BE2C (cell line): ENCODE data around the gene KRTAP10-6.
"Not testable (repeated sequence)": the region's sequence is repeated elsewhere in the genome, so short reads cannot be mapped to it uniquely, and the experiment has no call there.

ENCODE experiments used
- DNase-seq: peaks from one replicate; pipeline ENCODE4 v3.0.0-alpha.2; 2020
- H3K27me3 ChIP-seq: fragments of 250-450 bp; sonication (Bioruptor Pico); 2 replicates; pipeline ENCODE4 v1.5.1; 2020; ENCODE audit warnings: mild to moderate bottlenecking
- H3K36me3 ChIP-seq: fragments of 250-450 bp; sonication (Bioruptor Pico); 2 replicates; pipeline ENCODE4 v1.5.1; 2020; ENCODE audit warnings: mild to moderate bottlenecking
- H3K4me1 ChIP-seq: fragments of 250-450 bp; sonication (Bioruptor Pico); 2 replicates; pipeline ENCODE4 v1.5.1; 2020
- H3K4me3 ChIP-seq: 2 replicates; pipeline ENCODE4 v1.5.1; 2011; ENCODE audit warnings: low read depth, low read length
- H3K9me3 ChIP-seq: fragments of 250-450 bp; sonication (Bioruptor Pico); 2 replicates; pipeline ENCODE4 v1.5.1; 2020
- TF ChIP-seq, protein P1 (sequence below): IDR thresholded peaks from 2 replicates; pipeline ENCODE4 v1.5.1; 2012; ENCODE audit warnings: mild to moderate bottlenecking, low read depth, low read length

KRTAP10-6 gene

DNA sequence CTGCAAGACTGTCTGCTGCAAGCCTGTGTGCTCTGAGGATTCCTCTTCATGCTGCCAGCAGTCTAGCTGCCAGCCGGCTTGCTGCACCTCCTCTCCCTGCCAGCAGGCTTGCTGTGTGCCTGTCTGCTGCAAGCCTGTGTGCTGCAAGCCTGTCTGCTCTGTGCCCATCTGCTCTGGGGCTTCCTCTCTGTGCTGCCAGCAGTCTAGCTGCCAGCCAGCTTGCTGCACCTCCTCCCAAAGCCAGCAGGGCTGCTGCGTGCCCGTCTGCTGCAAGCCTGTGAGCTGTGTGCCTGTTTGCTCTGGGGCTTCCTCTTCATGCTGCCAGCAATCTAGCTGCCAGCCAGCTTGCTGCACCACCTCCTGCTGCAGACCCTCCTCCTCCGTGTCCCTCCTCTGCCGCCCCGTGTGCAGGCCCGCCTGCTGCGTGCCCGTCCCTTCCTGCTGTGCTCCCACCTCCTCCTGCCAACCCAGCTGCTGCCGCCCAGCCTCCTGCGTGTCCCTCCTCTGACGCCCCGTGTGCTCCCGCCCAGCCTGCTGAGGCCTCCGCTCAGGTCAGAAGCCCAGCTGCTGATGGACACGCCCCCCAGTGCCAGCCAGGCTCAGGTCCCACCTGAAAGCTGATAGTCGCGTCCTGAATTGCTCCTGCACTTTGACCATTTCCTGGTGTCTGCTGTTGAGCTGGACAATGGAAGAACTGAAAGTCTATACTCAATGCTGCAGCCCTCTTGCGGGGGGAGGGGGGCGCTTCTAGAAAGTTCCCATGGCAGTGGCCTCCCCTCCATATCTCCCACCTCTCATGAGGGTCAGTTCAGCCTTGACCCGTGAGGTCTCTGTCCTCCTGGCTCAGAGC is 17.6 kb downstream of the KRTAP10-6 start:
- H3K4me3 ChIP-seq, result no peak overlapping the region
- no peaks in the 10 kb centered on the region for H3K36me3 ChIP-seq
- TF ChIP-seq, protein P1, sequence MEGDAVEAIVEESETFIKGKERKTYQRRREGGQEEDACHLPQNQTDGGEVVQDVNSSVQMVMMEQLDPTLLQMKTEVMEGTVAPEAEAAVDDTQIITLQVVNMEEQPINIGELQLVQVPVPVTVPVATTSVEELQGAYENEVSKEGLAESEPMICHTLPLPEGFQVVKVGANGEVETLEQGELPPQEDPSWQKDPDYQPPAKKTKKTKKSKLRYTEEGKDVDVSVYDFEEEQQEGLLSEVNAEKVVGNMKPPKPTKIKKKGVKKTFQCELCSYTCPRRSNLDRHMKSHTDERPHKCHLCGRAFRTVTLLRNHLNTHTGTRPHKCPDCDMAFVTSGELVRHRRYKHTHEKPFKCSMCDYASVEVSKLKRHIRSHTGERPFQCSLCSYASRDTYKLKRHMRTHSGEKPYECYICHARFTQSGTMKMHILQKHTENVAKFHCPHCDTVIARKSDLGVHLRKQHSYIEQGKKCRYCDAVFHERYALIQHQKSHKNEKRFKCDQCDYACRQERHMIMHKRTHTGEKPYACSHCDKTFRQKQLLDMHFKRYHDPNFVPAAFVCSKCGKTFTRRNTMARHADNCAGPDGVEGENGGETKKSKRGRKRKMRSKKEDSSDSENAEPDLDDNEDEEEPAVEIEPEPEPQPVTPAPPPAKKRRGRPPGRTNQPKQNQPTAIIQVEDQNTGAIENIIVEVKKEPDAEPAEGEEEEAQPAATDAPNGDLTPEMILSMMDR, result no peak
- peaks cover 16% of the 10 kb centered on the region for H3K27me3 ChIP-seq
- H3K4me1 ChIP-seq, result no peaks in the 10 kb centered on the region
- H3K9me3 ChIP-seq, result no peaks in the 10 kb centered on the region
- no peak for DNase-seq

DNA sequence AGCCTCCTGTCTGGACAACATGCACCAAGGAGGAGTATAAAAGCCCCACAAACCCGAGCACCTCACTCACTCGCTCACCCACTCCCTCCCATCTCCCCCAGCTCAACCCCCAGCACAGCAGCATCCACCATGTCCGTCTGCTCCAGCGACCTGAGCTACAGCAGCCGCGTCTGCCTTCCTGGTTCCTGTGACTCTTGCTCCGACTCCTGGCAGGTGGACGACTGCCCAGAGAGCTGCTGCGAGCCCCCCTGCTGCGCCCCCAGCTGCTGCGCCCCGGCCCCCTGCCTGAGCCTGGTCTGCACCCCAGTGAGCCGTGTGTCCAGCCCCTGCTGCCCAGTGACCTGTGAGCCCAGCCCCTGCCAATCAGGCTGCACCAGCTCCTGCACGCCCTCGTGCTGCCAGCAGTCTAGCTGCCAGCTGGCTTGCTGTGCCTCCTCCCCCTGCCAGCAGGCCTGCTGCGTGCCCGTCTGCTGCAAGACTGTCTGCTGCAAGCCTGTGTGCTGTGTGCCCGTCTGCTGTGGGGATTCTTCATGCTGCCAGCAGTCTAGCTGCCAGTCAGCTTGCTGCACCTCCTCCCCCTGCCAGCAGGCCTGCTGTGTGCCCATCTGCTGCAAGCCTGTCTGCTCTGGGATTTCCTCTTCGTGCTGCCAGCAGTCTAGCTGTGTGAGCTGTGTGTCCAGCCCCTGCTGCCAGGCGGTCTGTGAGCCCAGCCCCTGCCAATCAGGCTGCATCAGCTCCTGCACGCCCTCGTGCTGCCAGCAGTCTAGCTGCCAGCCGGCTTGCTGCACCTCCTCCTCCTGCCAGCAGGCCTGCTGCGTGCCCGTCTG is 18.5 kb downstream of the KRTAP10-6 start, which contains the start of gene KRTAP10-4:
TSS of gene KRTAP10-4 (plus strand) at position 100 of the 827 bp plus-strand sequence. CDS start at position 130, 30 bp downstream.
- H3K27me3 ChIP-seq, result peaks cover 16% of the 10 kb centered on the region
- DNase-seq, result not testable (repeated sequence)

DNA sequence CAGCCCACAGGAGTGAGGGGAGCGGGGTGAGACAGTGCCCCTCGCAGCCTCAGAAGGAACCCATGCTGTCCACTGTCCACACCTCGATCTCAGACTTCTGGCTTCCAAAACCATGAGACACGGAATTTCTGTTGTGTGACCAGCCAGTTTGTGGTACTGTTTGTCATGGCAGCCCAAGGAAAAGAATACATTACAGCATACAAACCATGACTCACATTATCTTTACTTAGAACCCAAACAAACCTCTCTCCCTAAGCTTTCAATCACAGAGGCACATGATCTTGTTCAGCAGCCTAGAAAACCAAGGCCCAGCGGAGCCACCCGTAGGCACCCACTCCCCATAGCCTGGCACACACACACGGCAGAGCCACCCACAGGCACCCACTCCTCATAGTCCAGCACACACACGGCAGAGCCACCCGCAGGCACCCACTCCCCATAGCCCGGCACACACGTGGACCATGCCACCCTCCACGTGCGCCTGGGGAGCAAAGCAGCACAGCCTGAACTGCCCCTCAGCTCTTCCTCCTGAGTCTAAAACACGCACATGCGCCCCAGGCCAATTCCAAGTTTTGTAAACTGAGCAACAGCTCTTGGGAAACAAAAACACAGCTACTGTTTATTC is 19.2 kb downstream of the KRTAP10-6 start:
- H3K4me1 ChIP-seq, result no peaks in the 10 kb centered on the region

More for the DNA sequence above, 18.5 kb downstream of the KRTAP10-6 start, which contains the start of gene KRTAP10-4:
- not testable (repeated sequence) for H3K9me3 ChIP-seq, H3K4me3 ChIP-seq, H3K4me1 ChIP-seq, H3K36me3 ChIP-seq

DNA sequence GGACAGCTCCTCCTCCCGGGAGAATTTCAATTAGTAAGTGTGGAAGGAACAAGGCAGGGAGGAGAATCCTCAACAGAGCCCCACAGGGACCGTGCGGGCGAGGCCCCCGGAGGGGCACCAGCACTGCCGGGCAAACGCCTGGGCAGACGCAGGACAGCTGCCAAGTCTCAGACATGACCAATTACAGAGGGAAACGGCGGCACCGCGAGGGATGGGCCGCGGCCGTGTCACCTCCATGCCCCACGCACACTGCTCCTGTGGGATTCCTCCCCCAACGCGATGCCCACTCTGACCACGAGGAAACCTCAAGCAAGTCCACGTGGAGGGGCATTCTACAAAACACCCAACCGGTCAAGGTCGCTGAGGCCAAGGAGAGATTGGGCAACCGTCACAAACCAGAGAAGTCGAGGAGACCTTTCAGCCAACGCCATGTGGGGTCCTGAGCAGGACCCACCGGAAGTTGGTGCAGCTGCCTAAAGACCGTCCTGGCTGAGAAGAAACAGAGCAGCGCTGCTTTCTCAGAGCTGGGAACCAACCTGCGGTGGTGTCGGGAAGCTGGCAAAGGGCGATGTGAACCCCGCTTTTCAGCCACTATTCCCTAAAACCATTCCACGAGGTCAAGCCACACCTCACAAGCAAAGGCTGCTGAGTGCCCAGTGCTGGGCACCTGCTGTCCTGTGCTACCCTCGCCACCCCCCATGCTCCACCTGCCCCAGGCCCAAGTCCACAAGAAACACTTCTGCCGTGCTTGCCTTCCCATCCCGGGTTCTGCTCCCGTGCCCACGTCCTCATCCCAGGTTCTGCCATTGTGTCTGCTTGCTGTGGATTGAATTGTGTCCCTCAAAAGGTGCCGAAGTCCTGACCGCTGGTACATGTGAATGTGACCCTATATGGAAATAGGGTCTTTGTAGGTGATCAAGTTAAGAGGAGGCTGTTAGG is 20.2 kb downstream of the KRTAP10-6 start:
- no peak for DNase-seq
- TF ChIP-seq, protein P1, result no peak
- Histone ChIP-seq H3K27me3 (peaks cover 16% of the 10 kb centered on the region), H3K4me3 (no peak overlapping the region), H3K4me1 (no peaks in the 10 kb centered on the region), H3K9me3 (no peaks in the 10 kb centered on the region), H3K36me3 (no peaks in the 10 kb centered on the region)

More for the DNA sequence above, 19.2 kb downstream of the KRTAP10-6 start:
- TF ChIP-seq, protein P1, result no peak
- Histone ChIP-seq H3K9me3 (no peaks in the 10 kb centered on the region), H3K27me3 (peaks cover 16% of the 10 kb centered on the region), H3K36me3 (no peaks in the 10 kb centered on the region), H3K4me3 (no peak overlapping the region)
- no peak for DNase-seq

DNA sequence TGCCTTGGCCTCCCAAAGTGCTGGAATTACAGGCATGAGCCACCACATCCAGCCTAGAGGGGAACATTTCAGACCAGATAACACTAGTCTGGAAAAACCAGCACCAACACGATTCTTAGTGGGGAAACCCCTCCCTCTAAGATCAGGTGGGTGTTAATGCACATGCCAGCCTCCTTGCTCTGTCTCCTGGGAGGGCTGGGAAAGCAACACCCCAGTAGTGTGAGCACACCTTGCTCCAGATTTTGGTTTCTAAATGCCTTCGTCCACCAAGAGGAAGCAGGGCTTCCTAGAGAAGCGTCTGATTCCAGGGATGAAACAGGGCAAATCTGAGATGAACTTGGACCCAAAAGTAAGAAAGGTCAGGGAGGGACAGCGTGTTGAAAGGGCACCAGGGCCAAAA is 21.0 kb downstream of the KRTAP10-6 start:
- Histone ChIP-seq H3K4me1 (no peaks in the 10 kb centered on the region), H3K9me3 (no peaks in the 10 kb centered on the region), H3K4me3 (no peak overlapping the region), H3K36me3 (no peaks in the 10 kb centered on the region), H3K27me3 (peaks cover 16% of the 10 kb centered on the region)
- DNase-seq, result no peak
- TF ChIP-seq, protein P1, result no peak
